IMR-90 (cell line): ENCODE results near the gene KRTAP4-9. TPM values are rescaled to one million over a fixed set of nuclear protein-coding genes. Genes with fewer than 3 reads are reported as not detected.

Experiments used
- ATAC-seq: fragments of 200-7000 bp; cut with Tn5 transposase; 2 replicates; pipeline ENCODE4 v1.9.1; 2020; ENCODE audit warnings: low read depth, mild to moderate bottlenecking, moderate library complexity
- BruUV-seq: library from RNA; stranded (reverse); fragments of 400-500 nt; replicated peaks from 2 replicates; lab custom pipeline; 2021; lab: Mats Ljungman, UMichigan
- CTCF ChIA-PET: fragments of 300-600 bp; formaldehyde crosslinking; extraction: SDS; loops from one replicate; lab custom pipeline; 2021; ENCODE audit warnings: antibody characterized with exemption; lab: Yijun Ruan, JAX
- POLR2A ChIA-PET: fragments of 300-600 bp; sonication (Branson Sonifier 250); formaldehyde crosslinking; loops from one replicate; lab custom pipeline; 2022; ENCODE audit warnings: antibody characterized with exemption; ENCODE audit not compliant: unreplicated experiment; lab: Charles Lee
- DNase-seq: peaks from one replicate; pipeline ENCODE4 v3.0.0; 2013
- H2AFZ ChIP-seq: replicated peaks from 2 replicates; pipeline ENCODE3; 2013; ENCODE audit warnings: low read length, mild to moderate bottlenecking; ENCODE audit not compliant: poor library complexity
- H2AK5ac ChIP-seq: 2 replicates; pipeline ENCODE4 v1.6.1; 2013; ENCODE audit warnings: low read depth, low read length, inconsistent platforms
- H2AK9ac ChIP-seq: replicated peaks from 2 replicates; pipeline ENCODE3; 2013; ENCODE audit warnings: mild to moderate bottlenecking, low read depth, low read length, moderate library complexity; ENCODE audit not compliant: poor library complexity
- H2BK120ac ChIP-seq: 2 replicates; pipeline ENCODE4 v1.6.1; 2013; ENCODE audit warnings: low read depth, low read length, inconsistent platforms
- H2BK15ac ChIP-seq: 3 replicates; pipeline ENCODE4 v1.6.1; 2013; ENCODE audit warnings: low read depth, low read length, inconsistent platforms
- H2BK20ac ChIP-seq: 2 replicates; pipeline ENCODE4 v1.6.1; 2013; ENCODE audit warnings: low read depth, mild to moderate bottlenecking, inconsistent platforms, low read length, moderate library complexity
- H2BK5ac ChIP-seq: 2 replicates; pipeline ENCODE4 v1.6.1; 2013; ENCODE audit warnings: mild to moderate bottlenecking, low read depth, low read length, inconsistent platforms; ENCODE audit not compliant: poor library complexity, severe bottlenecking
- H3K14ac ChIP-seq: replicated peaks from 2 replicates; pipeline ENCODE4 v1.6.1; 2013; ENCODE audit warnings: low read depth, low read length, inconsistent platforms
- H3K18ac ChIP-seq: 2 replicates; pipeline ENCODE4 v1.6.1; 2013; ENCODE audit warnings: low read depth, low read length, control low read depth
- H3K23ac ChIP-seq: 2 replicates; pipeline ENCODE4 v1.6.1; 2013; ENCODE audit warnings: low read depth, low read length, inconsistent platforms
- H3K27ac ChIP-seq: 2 replicates; pipeline ENCODE4 v1.5.1; 2013; ENCODE audit warnings: mild to moderate bottlenecking, control low read depth, low read length; ENCODE audit not compliant: insufficient read depth
- H3K27me3 ChIP-seq: 2 replicates; pipeline ENCODE4 v1.6.1; 2013; ENCODE audit warnings: low read length; ENCODE audit not compliant: control insufficient read depth, insufficient read depth
- H3K36me3 ChIP-seq: 2 replicates; pipeline ENCODE4 v1.6.1; 2013; ENCODE audit warnings: low read length, mixed read lengths; ENCODE audit not compliant: control insufficient read depth, insufficient read depth
- H3K4ac ChIP-seq: 2 replicates; pipeline ENCODE4 v1.6.1; 2013; ENCODE audit warnings: low read depth, low read length, inconsistent platforms
- H3K4me1 ChIP-seq: 2 replicates; pipeline ENCODE4 v1.6.1; 2013; ENCODE audit warnings: low read length, mixed read lengths; ENCODE audit not compliant: control insufficient read depth, insufficient read depth
- H3K4me2 ChIP-seq: 2 replicates; pipeline ENCODE4 v1.6.1; 2013; ENCODE audit warnings: low read depth, mild to moderate bottlenecking, control low read depth, low read length, moderate library complexity
- H3K4me3 ChIP-seq: 2 replicates; pipeline ENCODE4 v1.5.1; 2013; ENCODE audit warnings: low read depth, mild to moderate bottlenecking, control low read depth, low read length, moderate library complexity; ENCODE audit not compliant: insufficient read depth
- H3K56ac ChIP-seq: 2 replicates; pipeline ENCODE4 v1.6.1; 2013; ENCODE audit warnings: low read length, inconsistent platforms; ENCODE audit not compliant: insufficient read depth; ENCODE audit errors: extremely low read depth
- H3K79me1 ChIP-seq, 2 experiments: 2 replicates each; pipeline ENCODE4 v1.6.1; 2013; ENCODE audit warnings: low read length in 2 of 2, inconsistent platforms in 1 of 2, low read depth in 1 of 2
- H3K9ac ChIP-seq: 2 replicates; pipeline ENCODE4 v1.6.1; 2013; ENCODE audit warnings: low read depth, low read length, control low read depth
- H3K9me1 ChIP-seq: 2 replicates; pipeline ENCODE4 v1.6.1; 2013; ENCODE audit warnings: low read length, inconsistent platforms; ENCODE audit not compliant: insufficient read depth
- H3K9me3 ChIP-seq: 2 replicates; pipeline ENCODE4 v1.6.1; 2013; ENCODE audit warnings: low read length; ENCODE audit not compliant: control insufficient read depth, insufficient read depth
- H4K20me1 ChIP-seq: 2 replicates; pipeline ENCODE4 v1.6.1; 2013; ENCODE audit warnings: low read length, inconsistent platforms; ENCODE audit not compliant: insufficient read depth
- H4K5ac ChIP-seq: 2 replicates; pipeline ENCODE4 v1.6.1; 2013; ENCODE audit warnings: mild to moderate bottlenecking, low read depth, low read length, control low read depth
- H4K8ac ChIP-seq, 2 experiments: 2 replicates each; pipeline ENCODE4 v1.6.1; 2013; ENCODE audit warnings: low read depth in 2 of 2, low read length in 2 of 2, control low read depth in 1 of 2, inconsistent platforms in 1 of 2
- H4K91ac ChIP-seq: 2 replicates; pipeline ENCODE4 v1.6.1; 2013; ENCODE audit warnings: low read depth, low read length, inconsistent platforms; ENCODE audit not compliant: insufficient read depth
- BHLHE40 ChIP-seq: fragments of 150-350 bp; IDR thresholded peaks from 2 replicates; pipeline ENCODE4 v1.6.1; 2016; ENCODE audit warnings: mild to moderate bottlenecking, low read depth, low read length
- CHD1 ChIP-seq: IDR thresholded peaks from 2 replicates; pipeline ENCODE4 v1.6.1; 2012; ENCODE audit warnings: low read depth, low read length, improper control_type of control experiment
- ELK1 ChIP-seq: fragments of 150-350 bp; IDR thresholded peaks from 2 replicates; pipeline ENCODE4 v1.6.1; 2016; ENCODE audit warnings: low read depth, mild to moderate bottlenecking, low read length, moderate library complexity, borderline replicate concordance
- FOS ChIP-seq: fragments of 150-350 bp; IDR thresholded peaks from 2 replicates; pipeline ENCODE4 v1.6.1; 2016; ENCODE audit warnings: low read depth, low read length
- MAFK ChIP-seq: IDR thresholded peaks from 2 replicates; pipeline ENCODE4 v1.6.1; 2012; ENCODE audit warnings: low read depth, low read length, improper control_type of control experiment
- MXI1 ChIP-seq: IDR thresholded peaks from 2 replicates; pipeline ENCODE4 v1.6.1; 2012; ENCODE audit warnings: low read depth, mild to moderate bottlenecking, low read length, moderate library complexity, borderline replicate concordance
- NFE2L2 ChIP-seq: fragments of 150-350 bp; IDR thresholded peaks from 2 replicates; pipeline ENCODE4 v1.6.1; 2016; ENCODE audit warnings: low read depth, mild to moderate bottlenecking, low read length
- RFX5 ChIP-seq: IDR thresholded peaks from 2 replicates; pipeline ENCODE4 v1.8.0; 2012; ENCODE audit warnings: low read depth, mild to moderate bottlenecking, low read length, moderate library complexity
- SMC3 ChIP-seq: fragments of 150-350 bp; IDR thresholded peaks from 2 replicates; pipeline ENCODE4 v1.6.1; 2016; ENCODE audit warnings: low read depth, mild to moderate bottlenecking, antibody characterized with exemption, low read length, moderate library complexity
- USF2 ChIP-seq: fragments of 150-350 bp; IDR thresholded peaks from 2 replicates; pipeline ENCODE4 v1.6.1; 2017; ENCODE audit warnings: mild to moderate bottlenecking, antibody characterized with exemption, low read length, low read depth
- WGBS, 2 experiments: methylation state at CpG; one replicate each; pipeline versions ENCODE4 v1.1.5 to v1.1.7; 2013; ENCODE audit warnings: missing lambda C conversion rate in 2 of 2; ENCODE audit not compliant: insufficient read length in 1 of 2; ENCODE audit errors: extremely low coverage in 2 of 2; 5-methylcytosine and 5-hydroxymethylcytosine counted together
- dilution Hi-C: fragments of 300-500 bp; cut with HindIII; formaldehyde crosslinking; loops from one replicate; pipeline ENCODE4 v1.14.3; 2018; ENCODE audit warnings: low sequenced_read_pairs; ENCODE audit not compliant: unreplicated experiment
- in situ Hi-C: fragments of 300-500 bp; cut with MboI; formaldehyde crosslinking; loops from 3 replicates; pipeline ENCODE4 v1.14.3; 2019; ENCODE audit warnings: low sequenced_read_pairs, inconsistent platforms, mixed read lengths
- intact Hi-C: fragments of 100-400 bp; cut with micrococcal nuclease; formaldehyde crosslinking; loops from 2 replicates; pipeline ENCODE4 v1.10.0; 2022
- polyA plus RNA-seq, 3 experiments: library from polyadenylated mRNA; depleted of rRNA; stranded (reverse); fragments of >200 nt; gene quantifications; 2 replicates each; pipeline ENCODE4 v1.2.3, GENCODE V29; 2012; ENCODE audit warnings: low replicate concordance in 1 of 3
- total RNA-seq: library from RNA; depleted of rRNA; stranded (reverse); fragments of >200 nt; gene quantifications from 2 replicates; pipeline ENCODE4 v1.2.3, GENCODE V29; 2012

The KRTAP4-9 gene
- total and polyA plus RNA-seq, 2 of the 4 experiments (the other 2 are of a cell fraction): 0.24 TPM; not detected in 1

- peaks cover 5% of the 10 kb centered on the region for H3K9me3 ChIP-seq
- no peak for TF ChIP-seq ELK1
- peak; percentile 95 for TF ChIP-seq USF2
- TF ChIP-seq MAFK: peak; percentile 10; the same call in 1 of the 2 replicates
- no peak for TF ChIP-seq MXI1
- no peak for TF ChIP-seq RFX5
- 0 out of 2 replicates have a peak, but pooled peaks have one; percentile 2 for TF ChIP-seq FOS
- TF ChIP-seq NFE2L2: no peak
- TF ChIP-seq BHLHE40: no peak
- TF ChIP-seq SMC3: no peak
- TF ChIP-seq CHD1: no peak
- no peak within 1 kb of the TSS for H2AK9ac ChIP-seq
- no peak within 1 kb of the TSS for H3K14ac ChIP-seq
- H4K91ac ChIP-seq: no peak within 1 kb of the TSS
- no peaks in the 10 kb centered on the region for H4K20me1 ChIP-seq
- no peaks in the 10 kb centered on the region for H3K9me1 ChIP-seq
- peak within 1 kb of the TSS; percentile 3; the same call in 1 of the 2 replicates for H2BK120ac ChIP-seq
- H2AK5ac ChIP-seq: peak within 1 kb of the TSS; percentile 23
- H3K27ac ChIP-seq: no peak within 1 kb of the TSS
- ChIA-PET CTCF (no interaction called here), POLR2A (no interaction called here)
- H2BK15ac ChIP-seq: no peak within 1 kb of the TSS
- no TSS peak for BruUV-seq
- H2AFZ ChIP-seq: no peak within 1 kb of the TSS
- 0 out of 2 replicates have a peak within 1 kb of the TSS, but pooled peaks have one; percentile 3 for H2BK20ac ChIP-seq
- H3K23ac ChIP-seq: no peak within 1 kb of the TSS
- H3K4me2 ChIP-seq: no peak within 1 kb of the TSS
- no peak within 1 kb of the TSS for H3K9ac ChIP-seq
- ATAC-seq (peak; percentile 56; the same call in 1 of the 2 replicates), DNase-seq (peak; percentile 86)
- no peak within 1 kb of the TSS for H3K4me3 ChIP-seq
- H3K79me1 ChIP-seq: no peaks in the 10 kb centered on the region
- WGBS, 2 experiments: 100% methylated on average over 1 of the region's 6 CpGs; no CpG with 5 or more reads in 1 of the 2 experiments
- H4K5ac ChIP-seq: no peak within 1 kb of the TSS; the same call in 1 of the 2 replicates
- H3K36me3 ChIP-seq: no peaks in the 10 kb centered on the region
- dilution Hi-C loops: no loop called here
- no peak within 1 kb of the TSS for H3K4ac ChIP-seq
- no peak within 1 kb of the TSS for H3K56ac ChIP-seq
- no peaks in the 10 kb centered on the region for H3K27me3 ChIP-seq
- no peak within 1 kb of the TSS; the same call in 1 of the 2 replicates for H3K18ac ChIP-seq
- no peaks in the 10 kb centered on the region; the same call in 1 of the 2 replicates for H3K4me1 ChIP-seq
- in situ Hi-C loops: no loop called here
- intact Hi-C loops: no loop called here
- H4K8ac ChIP-seq: peak within 1 kb of the TSS; percentile 3 to 33; a peak in 2 of 4 replicates
- H2BK5ac ChIP-seq: peak within 1 kb of the TSS; percentile 91
These were observed 35.4 kb downstream of the KRTAP4-9 start, which contains the start of gene KRTAP4-6 for GRCh38 chr17:41140360-41141131. TSS of gene KRTAP4-6 (minus strand) at chr17:41140544. CDS start at chr17:41140487, 57 bp downstream.
